Measurements from ENCODE around the gene ARR3. TPM values are rescaled to one million over a fixed set of nuclear protein-coding genes. Genes with fewer than 3 reads are reported as not detected.

ARR3 gene
- not detected in 2 replicates for total RNA-seq

DNA sequence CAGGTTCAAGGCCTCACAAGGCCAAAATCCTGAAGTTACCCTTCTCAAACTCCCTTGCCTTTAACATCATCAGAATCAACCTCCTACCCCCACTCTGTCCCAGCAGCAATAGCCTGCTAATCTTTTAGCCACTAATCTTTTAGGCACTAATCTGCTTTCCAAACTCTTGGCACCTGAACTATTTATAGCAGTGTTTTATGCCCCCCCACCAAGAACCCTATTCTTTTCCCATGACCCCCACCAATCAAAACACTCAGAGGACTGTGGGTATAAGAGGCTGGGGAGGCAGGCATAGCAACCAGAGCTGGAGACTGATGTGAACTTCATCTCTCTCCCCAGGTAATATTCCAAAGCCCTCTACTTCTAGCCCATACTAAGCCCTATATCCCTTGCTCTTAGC lies at the start of gene ARR3:
Gene ARR3, plus strand, starts transcription at position 301 of the 400 bp plus-strand sequence. CDS start 1,052 bp downstream, outside the sequence.

DNA sequence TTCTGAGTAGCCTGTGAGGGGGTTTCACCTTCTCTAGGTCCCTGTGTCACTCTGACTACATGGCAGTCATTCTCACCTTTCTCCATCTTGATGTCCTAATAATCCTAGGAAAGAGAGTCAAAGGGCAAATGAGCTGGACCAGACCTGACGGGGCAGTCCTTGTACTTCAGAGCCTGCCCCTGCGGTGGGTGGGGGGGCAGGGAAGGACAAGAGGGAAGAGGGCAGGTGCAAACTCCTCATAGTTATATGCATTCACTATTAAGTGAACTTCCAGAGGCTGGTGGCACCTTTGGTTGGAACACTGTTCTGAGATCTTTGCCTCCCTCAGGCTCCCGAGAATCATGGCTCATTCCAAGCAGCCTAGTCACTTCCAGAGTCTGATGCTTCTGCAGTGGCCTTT lies 33.8 kb upstream of the ARR3 start, which contains the start of gene AWAT1:
Gene AWAT1, plus strand, starts transcription at position 301 of the 400 bp plus-strand sequence. Its CDS starts 41 bp downstream, at position 342.

DNA sequence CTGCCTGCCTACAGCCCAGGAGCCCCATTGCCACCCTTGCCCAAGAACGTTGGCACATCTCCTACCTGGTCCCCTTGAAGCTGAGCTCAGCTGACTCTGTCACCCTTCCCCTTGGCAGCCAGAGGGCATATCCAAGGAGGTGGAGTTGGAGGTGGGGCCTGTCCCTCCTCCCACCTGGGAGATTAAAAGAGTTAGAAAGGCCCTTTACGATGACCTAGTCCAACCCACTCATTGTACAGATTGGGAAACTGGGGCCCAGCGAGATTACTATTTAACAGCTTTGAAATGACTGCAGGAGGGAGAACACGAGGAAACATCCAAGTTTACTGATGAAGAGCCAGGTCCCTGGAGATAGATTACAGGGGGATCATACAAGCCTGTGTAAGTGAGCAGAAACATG lies 8.0 kb upstream of the ARR3 start, which contains the start of gene P2RY4:
Gene P2RY4, minus strand, starts transcription at position 101 of the 400 bp plus-strand sequence. CDS start 580 bp downstream, outside the sequence.

DNA sequence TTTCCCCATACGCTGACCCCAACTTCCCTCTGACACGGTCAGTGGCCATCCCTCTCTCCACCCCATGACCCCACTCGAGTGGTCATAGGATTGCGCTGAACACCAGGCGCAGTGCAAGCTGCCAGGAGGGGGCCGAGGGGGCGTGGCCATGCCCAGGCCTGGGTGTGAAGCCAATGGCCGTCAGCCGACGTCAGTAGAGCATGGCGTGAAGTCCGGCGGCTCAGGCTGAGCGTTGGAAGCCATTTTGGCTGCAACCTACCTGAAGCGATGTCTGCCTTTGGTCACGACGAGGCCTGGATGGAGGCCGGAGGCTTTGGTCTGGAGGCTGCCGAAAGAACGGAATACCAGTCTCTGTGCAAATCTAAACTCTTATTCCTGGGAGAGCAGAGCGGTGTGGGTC lies 13.8 kb downstream of the ARR3 start, which contains the start of gene RAB41:
Gene RAB41, plus strand, starts transcription at position 222 of the 400 bp plus-strand sequence. Its CDS starts 46 bp downstream, at position 268.

DNA sequence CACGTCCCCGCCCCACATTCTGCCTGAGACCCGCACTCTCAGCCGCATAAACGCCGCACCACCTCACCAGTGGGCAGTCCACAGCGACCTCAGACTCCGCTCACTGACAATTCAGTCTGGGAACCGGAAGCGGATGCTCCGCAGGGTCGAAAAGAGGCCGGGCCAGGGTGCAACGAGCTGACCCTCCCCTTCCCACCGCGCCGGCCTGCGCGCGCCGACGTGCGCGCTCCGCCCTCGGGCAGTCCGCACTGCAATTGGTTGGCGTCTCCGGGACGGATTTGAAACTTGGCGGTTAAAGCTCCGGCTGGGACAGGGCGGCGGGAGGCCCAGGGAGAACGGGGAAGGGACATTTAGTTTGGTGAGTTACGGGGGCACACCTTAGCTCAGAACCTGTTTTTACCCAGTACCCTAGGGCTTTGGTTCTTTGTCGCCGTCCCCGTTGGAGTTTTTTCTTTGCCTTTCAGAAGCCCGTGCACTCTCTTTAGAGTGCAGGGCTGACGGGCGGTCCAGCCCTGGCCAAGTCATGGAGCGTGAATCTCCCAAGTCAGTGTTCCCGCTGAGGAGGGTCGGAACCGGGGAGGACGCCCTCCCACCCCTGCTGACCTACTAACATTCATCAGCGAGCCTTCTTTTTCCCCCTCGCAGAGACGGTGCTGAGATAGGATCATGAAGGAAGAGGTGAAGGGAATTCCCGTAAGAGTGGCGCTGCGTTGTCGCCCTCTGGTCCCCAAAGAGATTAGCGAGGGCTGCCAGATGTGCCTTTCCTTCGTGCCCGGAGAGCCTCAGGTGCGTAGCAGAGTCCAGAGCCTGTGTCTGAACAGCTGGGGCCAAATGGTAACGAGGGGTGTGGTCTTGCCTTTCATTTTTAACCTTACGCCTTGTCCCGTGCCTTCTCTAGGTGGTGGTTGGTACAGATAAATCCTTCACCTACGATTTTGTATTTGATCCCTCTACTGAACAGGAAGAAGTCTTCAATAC lies 21.9 kb downstream of the ARR3 start, which contains the start of the genes KIF4A and PDZD11:
Gene KIF4A, plus strand, starts transcription at position 312 of the 978 bp plus-strand sequence. Its CDS starts 355 bp downstream, at position 667.
Gene PDZD11, minus strand, starts transcription at position 135 of the 978 bp plus-strand sequence. CDS start 586 bp downstream, outside the sequence.

Other genes with a start within 250 kb of the ARR3 start
- 0.06 and 0.13 TPM in 2 replicates for gene AWAT2, start 218.4 kb upstream of the ARR3 start, total RNA-seq
- not detected in 2 replicates for gene OTUD6A, start 205.9 kb upstream of the ARR3 start, total RNA-seq
- gene IGBP1, start 134.9 kb upstream of the ARR3 start, total RNA-seq, result 63.0 and 67.0 TPM in 2 replicates
- not detected in 2 replicates for gene DGAT2L6, start 90.9 kb upstream of the ARR3 start, total RNA-seq
- not detected in 2 replicates for gene AWAT1, start 33.7 kb upstream of the ARR3 start, total RNA-seq
- gene P2RY4, start 8.1 kb upstream of the ARR3 start, total RNA-seq, result 0.19 TPM in 1 of 2 replicates, not detected in the other
- not detected in 2 replicates for gene RAB41, start 13.8 kb downstream of the ARR3 start, total RNA-seq
- 51.5 and 55.1 TPM in 2 replicates for gene PDZD11, start 21.6 kb downstream of the ARR3 start, total RNA-seq
- 11.4 and 16.4 TPM in 2 replicates for gene KIF4A, start 21.8 kb downstream of the ARR3 start, total RNA-seq
- not detected in 2 replicates for gene GDPD2, start 155.0 kb downstream of the ARR3 start, total RNA-seq
- gene DLG3, start 176.5 kb downstream of the ARR3 start, total RNA-seq, result 37.7 and 47.4 TPM in 2 replicates